COLO668 (cell line): ENCODE results near the gene RPL15.
"Not testable (repeated sequence)": the region's sequence is repeated elsewhere in the genome, so short reads cannot be mapped to it uniquely, and the experiment has no call there.

ENCODE experiments used
- DNase-seq: peaks from one replicate; lab custom pipeline; 2025; ENCODE audit not compliant: unreplicated experiment; lab: John Stamatoyannopoulos, UW

The RPL15 gene

GRCh38 chr3:23889386-23889785, 27.5 kb upstream of the RPL15 start:
- no peak for DNase-seq

- DNase-seq = no peak
These were observed 27.0 kb upstream of the RPL15 start for GRCh38 chr3:23889950-23890349.

GRCh38 chr3:23894254-23895061, 22.5 kb upstream of the RPL15 start:
- DNase-seq = no peak

- no peak for DNase-seq
These were observed 21.8 kb upstream of the RPL15 start for GRCh38 chr3:23895181-23895580.

GRCh38 chr3:23900744-23901143, 16.2 kb upstream of the RPL15 start:
- no peak for DNase-seq

- no peak for DNase-seq
These were observed 12.4 kb upstream of the RPL15 start for GRCh38 chr3:23904545-23904944.

GRCh38 chr3:23909341-23909740, 7.6 kb upstream of the RPL15 start:
- no peak for DNase-seq

GRCh38 chr3:23911397-23911796, 5.5 kb upstream of the RPL15 start:
- no peak for DNase-seq

GRCh38 chr3:23912335-23912734, 4.6 kb upstream of the RPL15 start:
- DNase-seq = not testable (repeated sequence)

GRCh38 chr3:23913182-23913581, 3.8 kb upstream of the RPL15 start:
- no peak for DNase-seq

- no peak for DNase-seq
These were observed 2.8 kb upstream of the RPL15 start for GRCh38 chr3:23913873-23914743.

- no peak for DNase-seq
These were observed 1.3 kb upstream of the RPL15 start for GRCh38 chr3:23915537-23916108.

GRCh38 chr3:23916152-23916885, 613 bp upstream of the RPL15 start:
- peak; percentile 62 for DNase-seq

- DNase-seq = not testable (repeated sequence)
These were observed 859 bp downstream of the RPL15 start for GRCh38 chr3:23917679-23918303.

- DNase-seq = not testable (repeated sequence)
These were observed 1.4 kb downstream of the RPL15 start for GRCh38 chr3:23918331-23918730.

GRCh38 chr3:23919628-23920027, 2.7 kb downstream of the RPL15 start:
- DNase-seq = no peak

GRCh38 chr3:23920151-23920655, 3.3 kb downstream of the RPL15 start:
- DNase-seq = no peak

- DNase-seq = no peak
These were observed 4.2 kb downstream of the RPL15 start for GRCh38 chr3:23921052-23921511.

- DNase-seq = no peak
These were observed 6.9 kb downstream of the RPL15 start for GRCh38 chr3:23923786-23924185.

- DNase-seq = no peak
These were observed 9.3 kb downstream of the RPL15 start for GRCh38 chr3:23926246-23926645.
